Subcutaneous adipose tissue (tissue), 4 donors: ENCODE measurements around the gene CELF4. TPM values are rescaled to one million over a fixed set of nuclear protein-coding genes. Genes with fewer than 3 reads are reported as not detected.

Source experiments
- total RNA-seq, 4 donors: library from RNA; depleted of rRNA; stranded (reverse); fragments of >200 nt; gene quantifications; one replicate each; pipeline ENCODE4 v1.1.0, GENCODE V29; 2016
- TF ChIP-seq, protein P1 (sequence below): fragments of 450-650 bp; IDR thresholded peaks from one replicate; pipeline ENCODE4 v1.5.1; 2016; ENCODE audit warnings: low read depth, mild to moderate bottlenecking, control low read depth, antibody characterized with exemption, moderate library complexity

The CELF4 gene
- total RNA-seq, 4 donors from 2014 or later: not detected

DNA sequence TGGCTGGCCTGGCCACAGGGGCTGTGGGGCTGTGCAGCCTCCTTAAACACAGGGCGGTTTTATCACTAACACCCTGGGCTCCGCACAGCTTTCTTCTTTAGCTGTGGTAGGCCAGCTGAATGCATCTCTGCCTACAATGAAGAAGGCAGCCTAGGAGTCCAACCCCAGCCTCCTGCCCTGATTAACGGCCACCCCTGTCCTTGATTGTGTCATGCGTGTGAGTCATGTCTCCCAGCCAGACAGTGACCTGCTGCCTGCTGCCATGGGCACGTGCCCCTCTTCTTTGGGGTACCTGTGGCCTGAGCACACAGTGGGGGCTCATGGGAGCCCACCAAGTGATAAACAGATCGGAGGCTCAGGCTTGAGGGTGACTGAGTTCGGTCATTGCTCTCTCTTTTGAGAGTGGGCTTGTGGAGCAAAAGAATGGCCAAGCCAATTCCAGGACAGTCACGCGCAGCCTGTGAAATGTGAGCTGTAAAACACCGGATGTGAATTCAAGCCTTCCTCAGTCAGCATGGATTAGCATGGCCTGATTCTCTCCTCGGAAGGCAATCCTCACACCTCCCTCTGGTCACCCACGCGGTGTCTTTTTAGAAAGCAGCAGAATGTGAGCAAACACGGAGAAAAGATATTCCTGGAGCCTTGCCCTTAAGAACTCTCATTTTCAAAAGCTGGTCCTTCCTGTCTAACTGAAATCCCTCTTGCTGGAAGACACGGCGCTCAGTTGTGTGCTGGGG, 144.1 kb downstream of the CELF4 start:
- TF ChIP-seq, protein P1, sequence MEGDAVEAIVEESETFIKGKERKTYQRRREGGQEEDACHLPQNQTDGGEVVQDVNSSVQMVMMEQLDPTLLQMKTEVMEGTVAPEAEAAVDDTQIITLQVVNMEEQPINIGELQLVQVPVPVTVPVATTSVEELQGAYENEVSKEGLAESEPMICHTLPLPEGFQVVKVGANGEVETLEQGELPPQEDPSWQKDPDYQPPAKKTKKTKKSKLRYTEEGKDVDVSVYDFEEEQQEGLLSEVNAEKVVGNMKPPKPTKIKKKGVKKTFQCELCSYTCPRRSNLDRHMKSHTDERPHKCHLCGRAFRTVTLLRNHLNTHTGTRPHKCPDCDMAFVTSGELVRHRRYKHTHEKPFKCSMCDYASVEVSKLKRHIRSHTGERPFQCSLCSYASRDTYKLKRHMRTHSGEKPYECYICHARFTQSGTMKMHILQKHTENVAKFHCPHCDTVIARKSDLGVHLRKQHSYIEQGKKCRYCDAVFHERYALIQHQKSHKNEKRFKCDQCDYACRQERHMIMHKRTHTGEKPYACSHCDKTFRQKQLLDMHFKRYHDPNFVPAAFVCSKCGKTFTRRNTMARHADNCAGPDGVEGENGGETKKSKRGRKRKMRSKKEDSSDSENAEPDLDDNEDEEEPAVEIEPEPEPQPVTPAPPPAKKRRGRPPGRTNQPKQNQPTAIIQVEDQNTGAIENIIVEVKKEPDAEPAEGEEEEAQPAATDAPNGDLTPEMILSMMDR: no peak

DNA sequence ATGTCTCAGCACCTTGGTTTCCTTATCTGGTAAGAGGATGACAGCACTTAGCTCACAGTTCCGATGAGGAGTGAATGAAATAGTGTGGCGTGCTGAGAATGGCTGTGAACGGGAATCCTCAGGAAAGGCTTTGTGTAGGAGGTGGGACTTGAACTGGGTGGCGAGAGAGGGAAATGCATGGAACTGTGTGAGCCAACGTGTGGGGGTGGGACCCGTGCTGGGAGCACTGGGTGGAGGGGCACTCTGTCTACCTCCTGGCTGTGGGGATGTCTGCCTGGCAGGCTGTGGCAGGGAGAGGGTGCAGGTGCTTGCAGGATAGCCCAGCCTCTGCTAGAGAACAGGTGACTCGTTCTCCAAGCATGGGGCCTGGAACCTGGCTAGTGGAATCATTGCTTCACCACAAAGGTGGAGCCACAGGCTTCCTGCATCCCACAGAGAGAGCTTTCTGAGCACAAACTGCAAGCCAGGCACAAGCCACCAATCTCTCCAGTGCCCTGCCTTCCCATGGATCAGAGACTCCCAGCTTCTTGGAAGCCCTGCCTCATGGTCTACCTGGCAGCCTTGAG, 145.2 kb downstream of the CELF4 start:
- TF ChIP-seq, protein P1: no peak

DNA sequence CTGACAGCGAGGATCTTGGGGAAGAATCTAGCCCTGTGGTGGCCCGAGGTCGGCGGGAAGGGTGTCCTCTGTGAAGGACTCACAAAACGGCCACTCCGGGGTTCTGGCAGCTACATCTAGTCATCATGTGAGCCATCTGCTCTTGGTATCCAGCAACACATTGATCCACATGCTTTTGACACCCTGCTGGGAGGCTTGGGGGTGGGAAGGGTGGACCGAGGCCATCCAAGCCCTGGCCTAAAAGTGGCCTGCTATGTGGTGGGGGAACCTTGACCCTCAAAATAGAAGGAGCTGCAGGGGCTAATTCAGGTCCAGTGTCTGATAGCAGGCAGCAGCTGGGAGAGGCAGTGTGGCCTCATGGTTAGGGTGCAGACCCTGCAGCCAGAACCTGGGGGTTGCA, 145.7 kb downstream of the CELF4 start:
- TF ChIP-seq, protein P1: no peak

DNA sequence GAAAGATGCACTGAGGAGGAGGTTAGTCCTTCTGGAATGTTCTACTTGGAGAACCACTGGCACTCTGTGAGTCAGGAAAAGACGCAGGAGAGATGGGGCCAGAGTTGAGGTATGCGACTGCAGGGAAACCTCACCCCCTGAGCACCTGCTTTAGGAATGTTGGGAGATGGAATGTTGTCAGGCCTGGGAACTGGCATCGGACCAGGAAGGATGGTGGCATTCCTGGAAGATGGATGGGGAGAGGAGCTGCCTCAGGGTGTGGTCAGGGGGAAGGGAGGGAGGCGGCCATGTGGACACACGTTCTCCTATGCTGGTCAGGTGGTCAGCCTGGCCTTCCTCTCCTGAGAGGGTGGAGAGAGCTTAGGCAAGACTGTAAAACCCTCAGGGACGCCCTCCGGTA, 146.3 kb downstream of the CELF4 start:
- TF ChIP-seq, protein P1: no peak

DNA sequence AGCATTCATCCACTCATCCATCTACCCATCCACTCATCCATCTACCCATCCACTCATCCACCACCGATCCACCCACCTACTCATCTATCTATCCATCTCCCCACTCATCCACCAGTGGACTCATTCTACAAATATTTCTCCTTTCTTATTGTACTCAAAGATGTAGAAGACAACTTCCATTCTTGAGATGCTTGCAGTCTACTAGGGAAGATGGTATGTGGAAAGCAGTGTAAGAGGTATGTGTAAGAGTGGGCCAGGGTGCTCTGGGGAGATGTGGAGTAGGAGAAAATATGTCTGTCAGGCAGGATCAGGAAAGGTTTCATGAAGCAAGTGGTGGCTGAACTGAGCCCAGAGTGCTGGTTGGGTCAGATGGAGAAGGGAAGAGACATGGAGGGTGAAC, 150.8 kb downstream of the CELF4 start:
- TF ChIP-seq, protein P1: no peak

DNA sequence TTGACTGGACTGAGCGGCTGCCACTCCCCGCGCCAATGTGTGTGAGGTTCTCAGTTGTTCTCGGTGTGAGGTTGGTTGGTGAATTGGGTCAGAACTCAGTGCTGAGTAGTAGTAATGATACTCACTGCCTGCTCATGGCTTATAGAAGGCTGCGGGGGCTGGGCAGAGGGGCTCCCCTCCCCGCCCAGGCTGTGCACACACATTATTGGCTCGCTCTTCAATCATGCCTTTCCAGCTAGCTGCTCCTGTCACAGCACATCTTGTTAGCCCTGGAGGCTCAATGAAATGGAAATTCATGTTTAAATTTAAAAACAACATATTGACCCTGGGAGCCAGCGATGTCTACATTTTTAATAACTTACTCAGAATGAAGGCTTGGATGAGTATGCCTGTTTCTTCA, 152.8 kb downstream of the CELF4 start:
- TF ChIP-seq, protein P1: no peak

DNA sequence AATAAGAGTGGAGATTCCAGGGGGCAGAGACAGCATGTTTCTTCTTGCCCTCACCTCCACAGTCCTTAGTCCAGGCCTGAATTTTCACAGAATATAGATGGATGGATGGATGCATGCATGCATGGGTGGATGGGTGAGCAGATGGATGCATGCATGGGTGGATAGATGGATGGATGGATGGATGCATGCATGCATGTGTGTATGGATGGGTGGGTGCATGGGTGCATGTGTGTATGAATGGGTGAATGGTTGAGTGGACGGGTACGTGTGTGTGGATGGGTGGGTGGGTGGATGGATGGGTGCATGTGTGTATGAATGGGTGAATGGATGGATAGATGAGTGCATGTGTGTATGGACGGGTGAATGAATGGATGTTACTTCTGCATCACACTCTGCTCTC, 153.3 kb downstream of the CELF4 start:
- TF ChIP-seq, protein P1: no peak
